Measurements from ENCODE around the gene JAKMIP1.
A peak's percentile ranks its signal among the peaks of the same experiment; 100 is the strongest.

The JAKMIP1 gene

GRCh38 chr4:6115342-6115741 is 85.0 kb downstream of the JAKMIP1 start:
- DNase-seq = no peak

GRCh38 chr4:6114601-6115000 is 85.7 kb downstream of the JAKMIP1 start:
- no peak for DNase-seq

GRCh38 chr4:6114181-6114580 is 86.2 kb downstream of the JAKMIP1 start:
- no peak for DNase-seq

GRCh38 chr4:6113641-6114040 is 86.7 kb downstream of the JAKMIP1 start:
- DNase-seq = no peak

- DNase-seq = no peak
Measured at GRCh38 chr4:6112606-6113290, 87.6 kb downstream of the JAKMIP1 start.

- no peak for DNase-seq
Measured at GRCh38 chr4:6111354-6111960, 88.9 kb downstream of the JAKMIP1 start.

GRCh38 chr4:6110681-6111353 is 89.5 kb downstream of the JAKMIP1 start:
- DNase-seq = no peak

- DNase-seq = no peak
Measured at GRCh38 chr4:6109842-6110560, 90.3 kb downstream of the JAKMIP1 start.

- no peak for DNase-seq
Measured at GRCh38 chr4:6107886-6108285, 92.5 kb downstream of the JAKMIP1 start.

- no peak for DNase-seq
Measured at GRCh38 chr4:6107114-6107791, 93.1 kb downstream of the JAKMIP1 start.

GRCh38 chr4:6106156-6106555 is 94.2 kb downstream of the JAKMIP1 start:
- no peak for DNase-seq

- DNase-seq = no peak
Measured at GRCh38 chr4:6105311-6105911, 94.9 kb downstream of the JAKMIP1 start.

GRCh38 chr4:6104541-6105130 is 95.7 kb downstream of the JAKMIP1 start:
- DNase-seq = no peak

GRCh38 chr4:6097581-6097980 is 102.8 kb downstream of the JAKMIP1 start:
- no peak for DNase-seq

- no peak for DNase-seq
Measured at GRCh38 chr4:6095897-6096296, 104.5 kb downstream of the JAKMIP1 start.

- DNase-seq = peak in 1 of 2 experiments; percentile 10
Measured at GRCh38 chr4:6095023-6095752, 105.2 kb downstream of the JAKMIP1 start.

GRCh38 chr4:6093671-6094070 is 106.7 kb downstream of the JAKMIP1 start:
- DNase-seq = no peak

GRCh38 chr4:6092971-6093370 is 107.4 kb downstream of the JAKMIP1 start:
- DNase-seq = no peak

GRCh38 chr4:6092131-6092530 is 108.2 kb downstream of the JAKMIP1 start:
- DNase-seq = no peak

- no peak for DNase-seq
Measured at GRCh38 chr4:6090931-6091330, 109.4 kb downstream of the JAKMIP1 start.

- no peak for DNase-seq
Measured at GRCh38 chr4:6088950-6089349, 111.4 kb downstream of the JAKMIP1 start.

Data from SW 1271 (cell line).